ENCODE results near the gene FBXL15. TPM values are rescaled to one million over a fixed set of nuclear protein-coding genes. Genes with fewer than 3 reads are reported as not detected.

The FBXL15 gene
- total and polyA plus RNA-seq, 2 of the 13 experiments (the other 11 are each of a cell fraction or from before 2014, with no cell fraction given) = 4.3 to 8.3 TPM

GRCh38 chr10:102461187-102462054 is 40.8 kb downstream of the FBXL15 start (continued):
- TF ChIP-seq ZNF224 (CRISPR knock-in tag; IDR thresholded peaks at IDR 0.05) (0 out of 2 replicates have a peak, but pooled peaks have one; percentile 53), ZNF746 (CRISPR knock-in tag; IDR thresholded peaks at IDR 0.05) (0 out of 2 replicates have a peak, but pooled peaks have one; percentile 30), DPF2 (CRISPR knock-in tag; IDR thresholded peaks at IDR 0.05; ENCODE audit: borderline replicate concordance, low read depth) (no peak), NR2C2 (CRISPR knock-in tag; IDR thresholded peaks at IDR 0.05; ENCODE audit: borderline replicate concordance) (peak; percentile 92), ZNF441 (CRISPR knock-in tag; IDR thresholded peaks at IDR 0.05; ENCODE audit: borderline replicate concordance) (no peak), ZNF605 (CRISPR knock-in tag; IDR thresholded peaks at IDR 0.05) (peak; percentile 51; the same call in 1 of the 2 replicates), CBX2 (IDR thresholded peaks at IDR 0.05; ENCODE audit: low read depth, low read length) (no peak), CBX2 (CRISPR knock-in tag; IDR thresholded peaks at IDR 0.05; ENCODE audit: low read depth) (no peak), TBX3 (IDR thresholded peaks at IDR 0.05; ENCODE audit: borderline replicate concordance) (0 out of 2 replicates have a peak, but pooled peaks have one; percentile 46), ZNF563 (CRISPR knock-in tag; IDR thresholded peaks at IDR 0.05) (0 out of 2 replicates have a peak, but pooled peaks have one; percentile 33), SAP130 (CRISPR knock-in tag; IDR thresholded peaks at IDR 0.05; ENCODE audit: low read depth) (peak; percentile 62), NR2F2 (IDR thresholded peaks at IDR 0.05; ENCODE audit: borderline replicate concordance, low read depth) (no peak), ATF5 (CRISPR knock-in tag; IDR thresholded peaks at IDR 0.05; ENCODE audit: low read depth) (no peak), TARDBP (CRISPR knock-in tag; IDR thresholded peaks at IDR 0.05) (0 out of 2 replicates have a peak, but pooled peaks have one; percentile 61), PRDM10 (CRISPR knock-in tag; IDR thresholded peaks at IDR 0.05; ENCODE audit: low read depth) (peak; percentile 19; the same call in 1 of the 2 replicates), MIER2 (CRISPR knock-in tag; IDR thresholded peaks at IDR 0.05) (peak; percentile 83), NFIB (CRISPR knock-in tag; IDR thresholded peaks at IDR 0.05; ENCODE audit: borderline replicate concordance) (no peak), ZNF557 (CRISPR knock-in tag; IDR thresholded peaks at IDR 0.05) (no peak), STAT5B (CRISPR knock-in tag; IDR thresholded peaks at IDR 0.05) (no peak), IRF2 (CRISPR knock-in tag; IDR thresholded peaks at IDR 0.05) (peak; percentile 77; the same call in 1 of the 2 replicates), ZNF251 (CRISPR knock-in tag; IDR thresholded peaks at IDR 0.05) (no peak), IKZF5 (CRISPR knock-in tag; IDR thresholded peaks at IDR 0.05) (peak; percentile 61; the same call in 1 of the 2 replicates), GPN1 (CRISPR knock-in tag; IDR thresholded peaks at IDR 0.05; ENCODE audit: borderline replicate concordance) (no peak), MAZ (IDR thresholded peaks at IDR 0.05; ENCODE audit: borderline replicate concordance, low read depth, low read length) (peak; percentile 97), MAZ (CRISPR knock-in tag; IDR thresholded peaks at IDR 0.05; ENCODE audit: low read depth) (peak; percentile 95)

Data from HepG2 (cell line).